Measurements from ENCODE around the gene HOXA3.

Gene HOXA3

GRCh38 chr7:27185013-27185853, 32.9 kb upstream of the HOXA3 start, which contains the start of gene HOXA11:
Gene HOXA11, minus strand, starts transcription at chr7:27185232. Its CDS starts 88 bp downstream, at chr7:27185144.
- H3K36me3 Mint-ChIP-seq, result peaks cover 9 to 10% of the 10 kb centered on the region in 2 donors
- peak within 1 kb of the TSS; percentile 75 to 76 for H3K4me3 Mint-ChIP-seq
- ATAC-seq (replicated peaks) (no peak), DNase-seq (no peak)
- peak within 1 kb of the TSS; percentile 98 for H3K27ac Mint-ChIP-seq
- H3K27me3 Mint-ChIP-seq, result peaks cover 63 to 88% of the 10 kb centered on the region in 2 donors
- H3K9me3 Mint-ChIP-seq, result no peaks in the 10 kb centered on the region
- peaks cover 35 to 48% of the 10 kb centered on the region in 2 donors for H3K4me1 Mint-ChIP-seq

DNA sequence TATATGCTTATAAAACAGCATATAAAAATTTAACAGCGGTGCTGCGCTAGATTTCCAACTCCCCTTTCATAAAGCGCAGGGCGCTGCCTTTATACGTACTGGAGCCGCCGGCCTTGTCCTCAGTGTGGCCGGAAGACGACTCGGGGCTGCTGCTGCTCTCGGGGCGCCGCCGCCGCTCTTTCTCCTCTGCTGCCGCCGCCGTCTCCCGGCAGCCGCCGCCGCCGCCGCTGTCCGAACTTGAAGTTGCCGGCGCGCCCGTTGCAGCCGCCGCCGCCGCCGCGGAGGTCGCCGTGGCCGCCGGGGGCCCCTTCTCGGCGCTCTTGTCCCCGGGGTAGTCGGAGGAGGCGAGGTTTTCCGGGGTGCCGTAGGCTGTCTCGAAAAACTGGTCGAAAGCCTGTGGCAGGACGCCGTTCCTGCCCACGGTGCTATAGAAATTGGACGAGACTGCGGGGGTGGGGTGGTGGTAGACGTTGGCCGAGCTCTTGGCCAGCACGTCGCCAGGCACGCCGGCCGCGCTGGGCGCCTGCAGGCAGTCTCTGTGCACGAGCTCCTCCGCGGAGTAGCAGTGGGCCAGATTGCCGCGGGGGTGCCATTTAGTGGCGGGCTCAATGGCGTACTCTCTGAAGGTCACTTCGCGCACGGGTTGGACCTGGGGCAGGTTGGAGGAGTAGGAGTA, 32.1 kb upstream of the HOXA3 start:
- Mint-ChIP-seq H3K27ac (peak overlapping the region; percentile 98), H3K27me3 (peaks cover 63 to 88% of the 10 kb centered on the region in 2 donors), H3K36me3 (peaks cover 6 to 10% of the 10 kb centered on the region in 2 donors), H3K4me1 (peaks cover 34 to 51% of the 10 kb centered on the region in 2 donors), H3K4me3 (peak overlapping the region; percentile 75 to 76), H3K9me3 (no peaks in the 10 kb centered on the region)
- ATAC-seq (replicated peaks) (no peak), DNase-seq (no peak)

GRCh38 chr7:27183682-27184336, 31.4 kb upstream of the HOXA3 start:
- H3K27ac Mint-ChIP-seq, result peak overlapping the region; percentile 83
- peaks cover 6 to 10% of the 10 kb centered on the region in 2 donors for H3K36me3 Mint-ChIP-seq
- ATAC-seq (replicated peaks) (no peak), DNase-seq (no peak)
- H3K4me3 Mint-ChIP-seq, result peak overlapping the region; percentile 75 to 76
- H3K9me3 Mint-ChIP-seq, result no peaks in the 10 kb centered on the region
- peaks cover 31 to 47% of the 10 kb centered on the region in 2 donors for H3K4me1 Mint-ChIP-seq
- peaks cover 62 to 88% of the 10 kb centered on the region in 2 donors for H3K27me3 Mint-ChIP-seq

- peak overlapping the region in 1 of 2 donors; percentile 19 for H3K4me3 Mint-ChIP-seq
- peaks cover 23 to 40% of the 10 kb centered on the region in 2 donors for H3K4me1 Mint-ChIP-seq
- DNase-seq, result no peak
- no peak for ATAC-seq (replicated peaks)
- no peaks in the 10 kb centered on the region for H3K9me3 Mint-ChIP-seq
- peaks cover 6 to 10% of the 10 kb centered on the region in 2 donors for H3K36me3 Mint-ChIP-seq
- peak overlapping the region; percentile 52 for H3K27ac Mint-ChIP-seq
- peaks cover 58 to 88% of the 10 kb centered on the region in 2 donors for H3K27me3 Mint-ChIP-seq
Observed at GRCh38 chr7:27182861-27183681, 30.7 kb upstream of the HOXA3 start.

DNA sequence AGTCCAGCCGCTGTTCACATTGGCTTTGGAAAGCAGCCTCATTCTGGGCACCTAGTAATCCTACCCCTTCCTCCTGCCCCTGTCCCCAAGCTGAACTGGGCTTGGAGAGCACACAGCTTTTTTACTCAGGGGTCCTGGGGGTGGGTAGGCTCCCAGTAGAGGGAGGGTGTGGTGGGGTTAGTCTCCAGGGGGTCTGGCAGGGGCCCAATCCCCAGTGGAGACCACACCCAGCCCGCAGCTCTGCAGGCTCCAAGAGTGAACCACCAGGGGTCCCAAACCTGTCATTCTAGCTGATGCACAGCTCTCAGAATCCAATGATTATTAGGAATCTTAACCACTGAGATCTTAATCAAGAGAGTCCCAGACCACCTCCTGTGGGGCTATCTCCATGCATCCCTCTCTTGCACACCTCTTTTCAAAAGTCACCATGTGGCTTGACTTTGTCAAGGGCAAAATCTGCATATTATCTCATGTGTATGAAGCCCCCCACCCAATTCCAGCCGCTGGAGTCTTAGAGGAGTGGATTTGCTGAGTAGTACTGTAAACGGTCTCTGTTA, 30.0 kb upstream of the HOXA3 start:
- no peak for DNase-seq
- Mint-ChIP-seq H3K27ac (no peak overlapping the region), H3K36me3 (peaks cover 6 to 10% of the 10 kb centered on the region in 2 donors), H3K9me3 (no peaks in the 10 kb centered on the region), H3K27me3 (peaks cover 57 to 88% of the 10 kb centered on the region in 2 donors), H3K4me1 (peaks cover 19 to 35% of the 10 kb centered on the region in 2 donors), H3K4me3 (no peak overlapping the region)
- ATAC-seq (replicated peaks), result no peak

DNA sequence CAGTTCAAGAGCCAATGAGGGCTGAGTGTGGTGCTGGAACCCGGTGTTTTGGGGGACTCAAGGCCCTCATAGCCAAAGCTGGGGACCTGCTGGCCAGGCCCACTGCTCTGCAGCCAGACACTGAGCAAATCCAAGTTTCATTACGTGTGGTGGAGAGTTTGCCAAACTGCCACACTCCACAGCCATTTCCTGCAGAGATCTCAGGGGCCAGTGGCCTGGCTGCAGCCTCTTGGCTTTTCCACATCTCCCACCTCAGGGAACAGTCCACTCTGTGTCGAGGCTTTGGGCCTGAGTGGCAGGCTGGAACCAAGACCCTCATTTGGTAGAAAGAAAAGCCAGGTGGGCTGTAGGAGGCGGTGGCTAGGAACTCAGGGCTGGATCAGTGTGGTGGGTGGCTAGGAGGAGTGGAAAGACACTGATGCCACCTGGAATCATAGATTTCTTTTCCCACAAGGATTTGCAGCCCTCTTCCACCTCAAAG, 29.5 kb upstream of the HOXA3 start:
- ATAC-seq (replicated peaks) (no peak), DNase-seq (no peak)
- Mint-ChIP-seq H3K9me3 (no peaks in the 10 kb centered on the region), H3K27me3 (peaks cover 58 to 89% of the 10 kb centered on the region in 2 donors), H3K4me1 (peaks cover 17 to 35% of the 10 kb centered on the region in 2 donors), H3K27ac (no peak overlapping the region), H3K4me3 (no peak overlapping the region), H3K36me3 (peaks cover 6 to 10% of the 10 kb centered on the region in 2 donors)

- Mint-ChIP-seq H3K27ac (no peak overlapping the region), H3K4me3 (peak overlapping the region in 1 of 2 donors; percentile 51)
Observed at GRCh38 chr7:27180431-27181420, 28.3 kb upstream of the HOXA3 start.

GRCh38 chr7:27179503-27180430, 27.4 kb upstream of the HOXA3 start:
- H3K4me3 Mint-ChIP-seq, result peak overlapping the region; percentile 47 to 68
- DNase-seq (no peak), ATAC-seq (replicated peaks) (peak; percentile 49 to 69)
- H3K36me3 Mint-ChIP-seq, result peaks cover 0 to 1% of the 10 kb centered on the region in 2 donors
- H3K4me1 Mint-ChIP-seq, result peaks cover 8 to 21% of the 10 kb centered on the region in 2 donors
- no peaks in the 10 kb centered on the region for H3K9me3 Mint-ChIP-seq
- peak overlapping the region; percentile 63 for H3K27ac Mint-ChIP-seq
- H3K27me3 Mint-ChIP-seq, result peaks cover 56 to 90% of the 10 kb centered on the region in 2 donors

More at GRCh38 chr7:27180431-27181420, 28.3 kb upstream of the HOXA3 start:
- H3K27me3 Mint-ChIP-seq, result peaks cover 58 to 90% of the 10 kb centered on the region in 2 donors
- ATAC-seq (replicated peaks), result no peak
- DNase-seq, result no peak
- no peaks in the 10 kb centered on the region for H3K9me3 Mint-ChIP-seq
- peaks cover under 1 to 6% of the 10 kb centered on the region in 2 donors for H3K36me3 Mint-ChIP-seq
- peaks cover 12 to 27% of the 10 kb centered on the region in 2 donors for H3K4me1 Mint-ChIP-seq

- DNase-seq, result no peak
- no peaks in the 10 kb centered on the region for H3K9me3 Mint-ChIP-seq
- no peak for ATAC-seq (replicated peaks)
- H3K27ac Mint-ChIP-seq, result peak overlapping the region; percentile 14
- H3K36me3 Mint-ChIP-seq, result no peaks in the 10 kb centered on the region
- H3K4me3 Mint-ChIP-seq, result no peak overlapping the region
- H3K27me3 Mint-ChIP-seq, result peaks cover 55 to 86% of the 10 kb centered on the region in 2 donors
- H3K4me1 Mint-ChIP-seq, result peaks cover 6 to 24% of the 10 kb centered on the region in 2 donors
Observed at GRCh38 chr7:27179030-27179429, 26.6 kb upstream of the HOXA3 start.

DNA sequence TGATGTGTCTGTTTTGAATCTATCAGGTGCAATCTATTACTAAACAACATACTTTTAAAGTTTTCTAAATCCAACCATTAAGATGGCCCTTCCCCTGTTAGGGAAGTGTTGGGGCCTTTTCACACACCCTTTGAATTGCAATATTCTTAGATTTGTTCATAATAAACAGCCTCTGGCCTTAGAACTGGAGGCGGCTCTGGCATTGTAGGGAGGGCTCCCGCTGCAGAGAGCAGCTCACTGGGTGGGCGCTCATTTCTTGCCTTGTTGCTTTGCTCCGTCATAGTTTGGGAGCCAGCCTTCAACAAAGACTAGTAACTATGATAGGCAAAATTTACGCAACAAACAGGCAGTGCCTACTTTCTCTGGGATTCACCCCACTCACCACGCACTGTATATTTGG, 26.0 kb upstream of the HOXA3 start:
- Mint-ChIP-seq H3K27me3 (peaks cover 55 to 84% of the 10 kb centered on the region in 2 donors), H3K4me1 (peaks cover 6 to 27% of the 10 kb centered on the region in 2 donors), H3K36me3 (no peaks in the 10 kb centered on the region), H3K4me3 (no peak overlapping the region), H3K27ac (no peak overlapping the region), H3K9me3 (no peaks in the 10 kb centered on the region)
- no peak for ATAC-seq (replicated peaks)
- no peak for DNase-seq

GRCh38 chr7:27177795-27178320, 25.5 kb upstream of the HOXA3 start:
- H3K9me3 Mint-ChIP-seq, result no peaks in the 10 kb centered on the region
- no peaks in the 10 kb centered on the region for H3K36me3 Mint-ChIP-seq
- ATAC-seq (replicated peaks) (no peak), DNase-seq (no peak)
- peaks cover 54 to 81% of the 10 kb centered on the region in 2 donors for H3K27me3 Mint-ChIP-seq
- no peak overlapping the region for H3K27ac Mint-ChIP-seq
- H3K4me3 Mint-ChIP-seq, result no peak overlapping the region
- H3K4me1 Mint-ChIP-seq, result peaks cover 7 to 27% of the 10 kb centered on the region in 2 donors
